ENCODE results near the gene MYH8. TPM values are rescaled to one million over a fixed set of nuclear protein-coding genes. Genes with fewer than 3 reads are reported as not detected.

Gene MYH8
- total RNA-seq, 1 donor from 2014 or later: not detected

GRCh38 chr17:10392880-10393279 lies 28.9 kb downstream of the MYH8 start:
- no peak for TF ChIP-seq CTCF (conservative IDR thresholded peaks at IDR 0.05; ENCODE audit: low read depth, low read length)
- no peak overlapping the region for H3K4me3 ChIP-seq (ENCODE audit: low read depth, low read length)
- DNase-seq (ENCODE audit: low read depth): no peak

GRCh38 chr17:10385871-10386270 lies 35.9 kb downstream of the MYH8 start:
- DNase-seq (ENCODE audit: low read depth): no peak
- no peak for TF ChIP-seq CTCF (conservative IDR thresholded peaks at IDR 0.05; ENCODE audit: low read depth, low read length)
- no peak overlapping the region for H3K4me3 ChIP-seq (ENCODE audit: low read depth, low read length)

- no peak for TF ChIP-seq CTCF (conservative IDR thresholded peaks at IDR 0.05; ENCODE audit: low read depth, low read length)
- no peak for DNase-seq (ENCODE audit: low read depth)
- H3K4me3 ChIP-seq (ENCODE audit: low read depth, low read length): no peak overlapping the region
These were observed 37.6 kb downstream of the MYH8 start for GRCh38 chr17:10384175-10384574.

GRCh38 chr17:10380631-10381408 lies 40.9 kb downstream of the MYH8 start:
- no peak overlapping the region for H3K4me3 ChIP-seq (ENCODE audit: low read depth, low read length)
- no peak for DNase-seq (ENCODE audit: low read depth)
- no peak for TF ChIP-seq CTCF (conservative IDR thresholded peaks at IDR 0.05; ENCODE audit: low read depth, low read length)

- no peak for DNase-seq (ENCODE audit: low read depth)
- no peak for TF ChIP-seq CTCF (conservative IDR thresholded peaks at IDR 0.05; ENCODE audit: low read depth, low read length)
- H3K4me3 ChIP-seq (ENCODE audit: low read depth, low read length): no peak within 1 kb of the TSS
These were observed 48.8 kb downstream of the MYH8 start, which contains the start of gene MYH13 for GRCh38 chr17:10372906-10373305. MYH13 (minus strand) TSS chr17:10373006; CDS start chr17:10364530, 8,476 bp downstream.

- H3K4me3 ChIP-seq (ENCODE audit: low read depth, low read length): no peak overlapping the region
- DNase-seq (ENCODE audit: low read depth): no peak
- no peak for TF ChIP-seq CTCF (conservative IDR thresholded peaks at IDR 0.05; ENCODE audit: low read depth, low read length)
These were observed 51.6 kb downstream of the MYH8 start for GRCh38 chr17:10370016-10370608.
